ENCODE results near the gene ACKR4. TPM values are rescaled to one million over a fixed set of nuclear protein-coding genes. Genes with fewer than 3 reads are reported as not detected.
"Not testable (repeated sequence)": the region's sequence is repeated elsewhere in the genome, so short reads cannot be mapped to it uniquely, and the experiment has no call there.

Gene ACKR4
- total RNA-seq, 1 experiment from 2014 or later: not detected

- peaks cover under 1% of the 10 kb centered on the region for H3K4me1 ChIP-seq (ENCODE audit: insufficient read depth, low read length, poor library complexity, severe bottlenecking)
- POLR2A ChIA-PET (ENCODE audit: low non-redundant PET): no interaction called here
- no peak overlapping the region for H3K4me3 ChIP-seq (ENCODE audit: low read depth, low read length, poor library complexity, severe bottlenecking)
- no peak overlapping the region for H3K27ac ChIP-seq (ENCODE audit: low read depth, low read length, poor library complexity, severe bottlenecking)
- no TSS peak for BruUV-seq (replicated peaks)
- TF ChIP-seq EZH2 (IDR thresholded peaks at IDR 0.05; ENCODE audit: borderline replicate concordance, low read depth, low read length, poor library complexity, severe bottlenecking) (no peak), CTCF (conservative IDR thresholded peaks at IDR 0.05; ENCODE audit: low read depth, low read length) (no peak)
- no peaks in the 10 kb centered on the region for H3K27me3 ChIP-seq (replicated peaks; ENCODE audit: insufficient read depth, low read depth, low read length, poor library complexity)
- H3K9me3 ChIP-seq (ENCODE audit: low read depth, low read length, poor library complexity, severe bottlenecking): no peaks in the 10 kb centered on the region
- intact Hi-C loops (cut with micrococcal nuclease; ENCODE audit: unreplicated experiment): no loop called here
- no peaks in the 10 kb centered on the region for H3K36me3 ChIP-seq (ENCODE audit: insufficient read depth, low read length, poor library complexity, severe bottlenecking)
- DNase-seq (ENCODE audit: low spot score): no peak
- CTCF ChIA-PET: no interaction called here
Observed at GRCh38 chr3:132555306-132556035, 41.6 kb upstream of the ACKR4 start.

- H3K36me3 ChIP-seq (ENCODE audit: insufficient read depth, low read length, poor library complexity, severe bottlenecking); DNase-seq (ENCODE audit: low spot score); H3K4me1 ChIP-seq (ENCODE audit: insufficient read depth, low read length, poor library complexity, severe bottlenecking); intact Hi-C loops (cut with micrococcal nuclease; ENCODE audit: unreplicated experiment); BruUV-seq (replicated peaks); H3K27me3 ChIP-seq (replicated peaks; ENCODE audit: insufficient read depth, low read depth, low read length, poor library complexity); H3K27ac ChIP-seq (ENCODE audit: low read depth, low read length, poor library complexity, severe bottlenecking); H3K4me3 ChIP-seq (ENCODE audit: low read depth, low read length, poor library complexity, severe bottlenecking); POLR2A ChIA-PET (ENCODE audit: low non-redundant PET); CTCF ChIA-PET; H3K9me3 ChIP-seq (ENCODE audit: low read depth, low read length, poor library complexity, severe bottlenecking): not testable (repeated sequence)
Observed at GRCh38 chr3:132556036-132556386, 41.1 kb upstream of the ACKR4 start.

- Histone ChIP-seq H3K27ac (ENCODE audit: low read depth, low read length, poor library complexity, severe bottlenecking) (no peak overlapping the region), H3K4me3 (ENCODE audit: low read depth, low read length, poor library complexity, severe bottlenecking) (no peak overlapping the region), H3K27me3 (replicated peaks; ENCODE audit: insufficient read depth, low read depth, low read length, poor library complexity) (no peaks in the 10 kb centered on the region), H3K36me3 (ENCODE audit: insufficient read depth, low read length, poor library complexity, severe bottlenecking) (no peaks in the 10 kb centered on the region), H3K4me1 (ENCODE audit: insufficient read depth, low read length, poor library complexity, severe bottlenecking) (no peaks in the 10 kb centered on the region), H3K9me3 (ENCODE audit: low read depth, low read length, poor library complexity, severe bottlenecking) (no peaks in the 10 kb centered on the region)
- CTCF ChIA-PET: interaction anchor here (1.2 kb wide), 1 partner anchor 21 kb away, joined by 3 read pairs; no protein-coding TSS in a partner anchor
- intact Hi-C loops (cut with micrococcal nuclease; ENCODE audit: unreplicated experiment): no loop called here
- no peak for TF ChIP-seq CTCF (conservative IDR thresholded peaks at IDR 0.05; ENCODE audit: low read depth, low read length)
- no peak for TF ChIP-seq EZH2 (IDR thresholded peaks at IDR 0.05; ENCODE audit: borderline replicate concordance, low read depth, low read length, poor library complexity, severe bottlenecking)
- BruUV-seq (replicated peaks): no TSS peak
- DNase-seq (ENCODE audit: low spot score): peak; percentile 35
- POLR2A ChIA-PET (ENCODE audit: low non-redundant PET): no interaction called here
Observed at GRCh38 chr3:132556508-132557159, 40.4 kb upstream of the ACKR4 start.

- H3K9me3 ChIP-seq (ENCODE audit: low read depth, low read length, poor library complexity, severe bottlenecking): no peaks in the 10 kb centered on the region
- intact Hi-C loops (cut with micrococcal nuclease; ENCODE audit: unreplicated experiment): no loop called here
- no TSS peak for BruUV-seq (replicated peaks)
- H3K27me3 ChIP-seq (replicated peaks; ENCODE audit: insufficient read depth, low read depth, low read length, poor library complexity): no peaks in the 10 kb centered on the region
- ChIA-PET CTCF (no interaction called here), POLR2A (ENCODE audit: low non-redundant PET) (no interaction called here)
- no peak overlapping the region for H3K4me3 ChIP-seq (ENCODE audit: low read depth, low read length, poor library complexity, severe bottlenecking)
- no peak overlapping the region for H3K27ac ChIP-seq (ENCODE audit: low read depth, low read length, poor library complexity, severe bottlenecking)
- no peaks in the 10 kb centered on the region for H3K4me1 ChIP-seq (ENCODE audit: insufficient read depth, low read length, poor library complexity, severe bottlenecking)
- TF ChIP-seq EZH2 (IDR thresholded peaks at IDR 0.05; ENCODE audit: borderline replicate concordance, low read depth, low read length, poor library complexity, severe bottlenecking) (no peak), CTCF (conservative IDR thresholded peaks at IDR 0.05; ENCODE audit: low read depth, low read length) (no peak)
- DNase-seq (ENCODE audit: low spot score): no peak
- no peaks in the 10 kb centered on the region for H3K36me3 ChIP-seq (ENCODE audit: insufficient read depth, low read length, poor library complexity, severe bottlenecking)
Observed at GRCh38 chr3:132561003-132561402, 36.1 kb upstream of the ACKR4 start.

Data from A673 (cell line).